Large intestine (tissue), 3 donors: ENCODE data around the gene TMEM273. TPM values are rescaled to one million over a fixed set of nuclear protein-coding genes. Genes with fewer than 3 reads are reported as not detected.

Source experiments
- DNase-seq, 2 donors: peaks; one replicate each; pipeline versions ENCODE4 v3.0.0 to v3.0.0-alpha.2; 2013
- H3K27ac ChIP-seq: one replicate; pipeline ENCODE4 v1.5.1; 2013; ENCODE audit warnings: low read length
- H3K27me3 ChIP-seq: 2 replicates; pipeline ENCODE4 v1.6.1; 2013; ENCODE audit warnings: low read length; ENCODE audit not compliant: control insufficient read depth, insufficient read depth
- H3K36me3 ChIP-seq: 2 replicates; pipeline ENCODE4 v1.6.1; 2013; ENCODE audit warnings: low read length; ENCODE audit not compliant: control insufficient read depth, insufficient read depth
- H3K4me1 ChIP-seq: one replicate; pipeline ENCODE4 v1.6.1; 2013; ENCODE audit warnings: low read length; ENCODE audit not compliant: control insufficient read depth, insufficient read depth
- H3K4me3 ChIP-seq: one replicate; pipeline ENCODE4 v1.5.1; 2013; ENCODE audit warnings: low read length
- H3K9me3 ChIP-seq: one replicate; pipeline ENCODE4 v1.6.1; 2013; ENCODE audit warnings: mild to moderate bottlenecking, low read depth, low read length, moderate library complexity; ENCODE audit not compliant: control insufficient read depth
- WGBS: methylation state at CpG from one replicate; pipeline ENCODE4 v1.1.5; 2013; ENCODE audit warnings: low lambda C conversion rate; ENCODE audit not compliant: insufficient coverage; 5-methylcytosine and 5-hydroxymethylcytosine counted together
- polyA plus RNA-seq: library from polyadenylated mRNA; unstranded; fragments of 120-200 nt; gene quantifications from one replicate; pipeline ENCODE4 v1.2.1, GENCODE V29; 2013

Gene TMEM273
- polyA plus RNA-seq, 1 donor, result 5.5 TPM

DNA sequence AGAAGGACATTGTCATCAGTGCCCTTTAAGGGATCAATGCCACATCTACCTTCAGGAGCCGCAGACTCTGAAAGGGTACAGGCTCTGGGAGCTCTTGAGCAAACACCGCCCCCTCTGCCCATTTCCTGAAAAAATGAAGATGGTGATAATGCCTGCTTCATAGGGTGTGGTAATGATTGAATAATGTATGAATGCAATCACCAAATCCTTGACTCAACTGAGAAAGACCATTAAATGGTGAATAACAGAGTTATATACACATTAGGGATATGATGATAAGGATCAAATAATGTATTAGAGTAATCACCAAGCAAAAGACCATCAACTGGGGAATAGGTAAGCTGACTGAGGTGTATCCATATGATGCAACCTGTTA is 55.8 kb downstream of the TMEM273 start:
- no peak overlapping the region for H3K27ac ChIP-seq
- DNase-seq, result no peak
- H3K4me3 ChIP-seq, result no peak overlapping the region
- WGBS, result 80% methylated on average over 1 of the region's 2 CpGs
- no peaks in the 10 kb centered on the region for H3K36me3 ChIP-seq
- peaks cover 2% of the 10 kb centered on the region for H3K27me3 ChIP-seq
- no peaks in the 10 kb centered on the region for H3K4me1 ChIP-seq
- H3K9me3 ChIP-seq, result no peaks in the 10 kb centered on the region

GRCh38 chr10:49131507-49132361 is 56.5 kb downstream of the TMEM273 start:
- no peak for DNase-seq
- Histone ChIP-seq H3K4me3 (no peak overlapping the region), H3K27me3 (peaks cover 2% of the 10 kb centered on the region), H3K27ac (no peak overlapping the region), H3K36me3 (no peaks in the 10 kb centered on the region), H3K4me1 (no peaks in the 10 kb centered on the region), H3K9me3 (no peaks in the 10 kb centered on the region)
- WGBS, result no CpG with 5 or more reads among the region's 37 CpGs

- H3K9me3 ChIP-seq, result no peaks in the 10 kb centered on the region
- no CpG with 5 or more reads among the region's 1 CpG for WGBS
- no peak for DNase-seq
- no peak overlapping the region for H3K4me3 ChIP-seq
- H3K4me1 ChIP-seq, result no peaks in the 10 kb centered on the region
- H3K27ac ChIP-seq, result no peak overlapping the region
- peaks cover 2% of the 10 kb centered on the region for H3K27me3 ChIP-seq
- no peaks in the 10 kb centered on the region for H3K36me3 ChIP-seq
Measured at GRCh38 chr10:49129376-49129775, 58.8 kb downstream of the TMEM273 start.

DNA sequence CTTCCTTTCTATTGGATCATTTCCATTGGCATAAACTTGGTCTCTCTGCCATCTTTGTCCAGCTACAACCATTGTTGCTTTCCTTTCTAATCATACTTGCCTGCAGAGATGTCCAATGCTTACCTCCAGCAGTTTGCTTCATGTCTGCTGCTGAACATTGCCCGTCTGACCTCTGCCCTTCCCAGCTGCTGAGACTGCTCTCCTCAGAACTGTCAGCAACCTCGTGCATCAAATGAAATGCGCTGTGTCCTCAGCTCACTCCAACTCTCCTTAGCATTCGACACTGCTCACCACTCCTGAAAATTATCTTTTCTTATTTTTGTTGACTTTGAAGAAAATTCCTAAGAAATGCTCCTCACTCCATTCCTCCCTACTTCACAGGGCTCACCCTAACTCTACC is 59.3 kb downstream of the TMEM273 start:
- no peaks in the 10 kb centered on the region for H3K36me3 ChIP-seq
- no peak overlapping the region for H3K4me3 ChIP-seq
- H3K9me3 ChIP-seq, result no peaks in the 10 kb centered on the region
- DNase-seq, result no peak
- H3K27me3 ChIP-seq, result no peaks in the 10 kb centered on the region
- no peaks in the 10 kb centered on the region for H3K4me1 ChIP-seq
- WGBS, result 71% methylated on average over 4 of the region's 4 CpGs
- no peak overlapping the region for H3K27ac ChIP-seq

DNA sequence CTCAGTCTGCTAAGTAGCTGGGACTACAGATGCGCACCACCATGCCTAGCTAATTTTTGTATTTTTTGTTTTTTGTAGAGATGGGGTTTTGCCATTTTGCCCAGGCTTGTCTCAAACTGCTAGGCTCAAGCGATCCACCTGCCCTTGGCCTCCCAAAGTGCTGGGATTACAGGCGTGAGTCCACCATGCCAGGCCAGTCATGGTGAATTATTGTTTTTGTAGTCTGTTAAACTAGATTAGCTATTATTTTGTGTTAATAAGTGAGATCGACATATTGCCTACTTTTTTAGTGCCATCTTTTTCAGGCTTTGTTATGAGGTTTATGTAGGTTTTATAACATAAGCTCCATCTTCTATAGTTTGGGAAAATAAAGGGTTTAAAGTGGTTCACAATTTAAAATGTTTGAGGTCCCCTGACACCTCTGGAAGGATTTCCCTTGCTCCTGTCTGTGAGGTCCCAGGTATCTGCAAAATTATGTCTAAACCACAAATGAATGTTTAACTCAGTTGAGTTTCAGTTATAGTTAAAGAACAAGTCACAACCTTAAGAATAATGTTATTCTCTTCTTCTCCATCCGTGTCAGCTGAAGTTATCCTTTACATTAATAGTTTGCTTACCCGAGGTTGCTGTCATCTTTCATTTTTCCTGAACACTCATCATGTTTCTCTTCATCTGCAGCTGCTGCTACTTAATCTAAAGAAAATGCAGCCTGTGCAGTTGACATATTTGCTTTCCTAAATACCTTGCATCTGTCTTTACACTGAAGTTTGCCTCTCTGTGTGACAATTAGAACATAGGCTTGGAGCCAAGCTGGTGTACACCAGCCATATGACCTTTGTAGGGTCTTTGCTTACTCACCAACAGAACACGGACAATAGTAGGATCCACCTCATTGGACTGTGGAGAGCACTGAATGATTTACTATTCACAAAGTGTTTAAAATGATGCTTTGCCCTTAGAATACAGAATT is 63.9 kb downstream of the TMEM273 start:
- DNase-seq, result no peak
- H3K9me3 ChIP-seq, result no peaks in the 10 kb centered on the region
- no peaks in the 10 kb centered on the region for H3K36me3 ChIP-seq
- WGBS, result 60% methylated on average over 2 of the region's 7 CpGs
- H3K27ac ChIP-seq, result no peak overlapping the region
- H3K4me1 ChIP-seq, result no peaks in the 10 kb centered on the region
- H3K27me3 ChIP-seq, result peaks cover 8% of the 10 kb centered on the region
- H3K4me3 ChIP-seq, result no peak overlapping the region

DNA sequence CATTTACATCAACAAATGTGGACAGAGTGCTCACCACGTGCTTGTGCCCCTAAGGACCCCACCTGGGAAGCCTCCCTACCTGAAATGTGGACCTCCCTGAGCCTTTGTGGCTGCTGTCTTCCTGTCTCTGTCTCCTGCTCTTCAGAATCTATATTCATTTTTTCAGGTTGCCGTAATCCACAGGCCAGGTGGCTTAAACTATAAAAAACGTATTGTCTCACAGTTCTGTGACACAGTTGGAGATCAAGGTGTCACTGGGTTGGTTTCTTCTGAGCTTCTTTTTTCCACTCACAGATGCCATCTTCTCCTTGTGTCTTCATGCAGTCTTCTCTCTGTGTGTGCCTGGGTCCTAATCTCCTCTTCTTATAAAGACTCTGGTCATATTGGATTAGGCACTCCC is 67.3 kb downstream of the TMEM273 start:
- 84% methylated on average over 2 of the region's 3 CpGs for WGBS
- H3K27ac ChIP-seq, result no peak overlapping the region
- DNase-seq, result no peak

GRCh38 chr10:49119746-49120145 is 68.4 kb downstream of the TMEM273 start:
- Histone ChIP-seq H3K4me1 (peaks cover 3% of the 10 kb centered on the region), H3K27me3 (peaks cover 33% of the 10 kb centered on the region), H3K4me3 (no peak overlapping the region), H3K9me3 (no peaks in the 10 kb centered on the region), H3K27ac (no peak overlapping the region), H3K36me3 (no peaks in the 10 kb centered on the region)
- DNase-seq, result no peak
- no CpG with 5 or more reads among the region's 3 CpGs for WGBS

More for the DNA sequence above, 67.3 kb downstream of the TMEM273 start:
- no peaks in the 10 kb centered on the region for H3K9me3 ChIP-seq
- H3K4me3 ChIP-seq, result no peak overlapping the region
- no peaks in the 10 kb centered on the region for H3K4me1 ChIP-seq
- peaks cover 25% of the 10 kb centered on the region for H3K27me3 ChIP-seq
- H3K36me3 ChIP-seq, result no peaks in the 10 kb centered on the region

DNA sequence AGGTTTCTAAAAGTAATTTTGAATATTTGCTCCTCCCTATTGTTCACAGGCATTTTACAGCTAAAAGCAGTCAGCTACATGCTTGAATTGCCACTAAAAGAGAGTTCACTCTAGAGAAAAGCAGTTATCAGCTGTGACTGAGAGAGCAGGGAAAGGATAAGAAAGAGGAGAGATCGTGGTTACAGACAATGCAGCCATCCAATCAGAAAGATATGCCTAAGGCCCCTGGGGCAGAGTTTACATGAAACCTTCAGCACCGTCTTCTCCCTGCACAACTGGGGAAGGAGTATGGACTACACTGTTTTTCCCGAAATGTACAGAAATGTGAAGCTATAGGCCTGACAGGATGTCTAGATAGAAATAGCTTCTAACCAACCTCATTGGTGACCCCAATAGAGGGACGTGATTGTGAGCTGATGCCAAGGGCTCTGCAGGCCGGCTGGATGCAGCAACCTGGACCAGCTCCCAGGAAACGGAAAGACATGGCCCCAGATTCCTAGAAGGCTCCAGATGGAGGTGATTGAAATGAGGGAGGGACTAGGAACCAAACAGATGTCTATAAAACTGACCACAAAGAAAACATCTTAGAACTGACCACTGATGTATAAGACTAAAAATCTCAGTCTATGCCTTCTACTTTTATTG is 69.6 kb downstream of the TMEM273 start:
- Histone ChIP-seq H3K27me3 (peaks cover 44% of the 10 kb centered on the region), H3K9me3 (no peaks in the 10 kb centered on the region), H3K27ac (no peak overlapping the region), H3K36me3 (no peaks in the 10 kb centered on the region), H3K4me3 (no peak overlapping the region), H3K4me1 (peaks cover 3% of the 10 kb centered on the region)
- no CpG with 5 or more reads among the region's 6 CpGs for WGBS
- no peak for DNase-seq

DNA sequence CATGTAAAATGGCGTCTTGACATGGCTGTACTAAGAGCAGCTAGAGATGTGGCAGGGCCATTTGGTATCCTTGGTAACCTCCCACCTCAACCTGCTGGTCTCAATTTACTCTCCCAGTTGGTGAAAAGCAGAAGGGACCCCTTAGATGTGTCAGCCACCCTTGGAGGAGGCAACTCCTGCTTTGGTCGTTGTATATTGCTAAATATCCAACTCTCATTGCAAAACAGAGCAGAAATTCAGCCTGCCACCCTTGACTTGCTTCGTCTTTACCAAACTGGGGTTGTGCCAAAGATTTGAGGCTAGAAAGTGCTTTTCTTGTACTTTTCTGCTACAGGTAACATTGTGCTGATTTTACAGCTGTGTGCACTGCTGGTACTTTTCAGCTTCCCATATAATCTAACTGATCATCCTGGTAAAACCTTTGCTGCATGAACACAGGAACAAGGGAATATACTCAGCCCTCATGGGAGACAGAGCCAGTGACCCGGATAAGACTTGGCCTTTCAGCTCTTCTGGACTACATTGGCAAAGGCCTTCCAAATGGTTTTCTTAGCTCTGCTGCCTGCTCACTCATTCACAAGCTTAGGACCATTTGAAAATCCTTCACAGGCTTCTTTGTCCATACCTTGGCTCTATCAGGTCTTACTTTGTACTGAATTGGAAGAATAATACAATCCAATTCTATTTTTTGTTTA is 70.7 kb downstream of the TMEM273 start:
- no peak overlapping the region for H3K4me3 ChIP-seq
- WGBS, result no CpG with 5 or more reads among the region's 4 CpGs

More for the DNA sequence above, 70.7 kb downstream of the TMEM273 start:
- H3K4me1 ChIP-seq, result peaks cover 3% of the 10 kb centered on the region
- no peak overlapping the region for H3K27ac ChIP-seq
- DNase-seq, result no peak
- H3K36me3 ChIP-seq, result no peaks in the 10 kb centered on the region
- peaks cover 48% of the 10 kb centered on the region for H3K27me3 ChIP-seq
- H3K9me3 ChIP-seq, result no peaks in the 10 kb centered on the region
